MV-4-11 (cell line): ENCODE data around the gene CCDC13.

Experiments
- DNase-seq: peaks from one replicate; lab custom pipeline; 2025; lab: John Stamatoyannopoulos, UW

Gene CCDC13

DNA sequence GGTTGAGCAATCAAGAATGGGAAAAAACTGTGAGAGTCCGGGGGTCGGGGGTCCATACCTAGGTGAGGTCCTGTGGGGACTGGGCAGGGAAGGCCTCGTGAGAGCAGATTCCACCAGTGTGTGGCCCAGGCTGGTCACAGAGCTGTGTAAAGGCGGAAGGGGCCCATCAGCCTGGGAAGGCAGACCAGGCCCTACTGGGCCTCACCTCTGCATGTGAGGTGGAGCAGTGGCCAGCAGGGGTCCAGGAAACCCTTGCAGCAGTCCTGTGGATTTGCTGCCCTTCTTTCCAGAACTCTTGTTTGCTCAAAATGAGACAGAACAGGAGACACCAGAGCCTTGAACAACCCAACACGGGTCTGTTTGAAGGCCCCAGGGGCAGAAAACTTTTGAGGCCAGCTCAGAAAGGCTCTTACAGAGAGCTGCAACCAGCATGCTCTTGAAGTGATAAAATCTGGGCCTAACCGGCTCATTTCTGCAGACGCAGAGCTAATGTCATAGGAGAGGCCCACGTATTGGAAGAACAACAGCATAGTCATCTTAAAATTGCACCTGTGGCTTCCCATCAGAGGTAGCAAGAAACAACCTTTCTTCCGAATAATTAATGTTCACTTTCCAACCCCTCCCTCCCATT lies 40.1 kb downstream of the CCDC13 start:
- DNase-seq, result no peak

DNA sequence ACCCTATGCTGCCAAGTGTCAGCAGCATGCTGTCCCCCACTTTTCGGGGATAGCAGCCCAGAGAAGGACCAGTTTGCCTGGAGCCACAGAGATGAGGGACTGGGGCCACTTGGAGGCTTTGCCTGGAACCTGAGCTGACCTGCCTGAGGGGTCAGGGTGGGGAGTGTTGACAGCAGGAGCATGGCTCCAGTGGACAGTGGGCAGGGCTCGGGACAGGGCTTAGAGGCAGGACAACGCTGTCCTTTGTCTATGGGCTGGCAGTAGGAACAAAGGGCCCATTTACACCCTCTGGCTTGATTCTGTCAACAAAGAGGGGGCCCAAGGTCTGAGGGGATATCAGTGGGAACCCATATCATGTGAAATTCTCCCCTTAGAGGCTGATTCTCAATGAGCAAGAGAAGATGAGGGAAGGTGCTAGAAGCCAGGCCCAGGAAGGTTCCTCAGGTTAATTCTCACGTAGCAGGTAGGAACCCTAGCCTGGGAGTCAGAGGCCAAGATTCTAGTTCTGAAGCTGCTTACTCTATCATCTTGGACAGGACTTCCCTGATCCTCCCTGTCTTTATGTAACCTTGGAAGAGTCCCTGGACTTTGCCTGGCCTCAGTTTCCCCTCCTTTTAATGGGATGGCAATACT lies 40.7 kb downstream of the CCDC13 start:
- no peak for DNase-seq

DNA sequence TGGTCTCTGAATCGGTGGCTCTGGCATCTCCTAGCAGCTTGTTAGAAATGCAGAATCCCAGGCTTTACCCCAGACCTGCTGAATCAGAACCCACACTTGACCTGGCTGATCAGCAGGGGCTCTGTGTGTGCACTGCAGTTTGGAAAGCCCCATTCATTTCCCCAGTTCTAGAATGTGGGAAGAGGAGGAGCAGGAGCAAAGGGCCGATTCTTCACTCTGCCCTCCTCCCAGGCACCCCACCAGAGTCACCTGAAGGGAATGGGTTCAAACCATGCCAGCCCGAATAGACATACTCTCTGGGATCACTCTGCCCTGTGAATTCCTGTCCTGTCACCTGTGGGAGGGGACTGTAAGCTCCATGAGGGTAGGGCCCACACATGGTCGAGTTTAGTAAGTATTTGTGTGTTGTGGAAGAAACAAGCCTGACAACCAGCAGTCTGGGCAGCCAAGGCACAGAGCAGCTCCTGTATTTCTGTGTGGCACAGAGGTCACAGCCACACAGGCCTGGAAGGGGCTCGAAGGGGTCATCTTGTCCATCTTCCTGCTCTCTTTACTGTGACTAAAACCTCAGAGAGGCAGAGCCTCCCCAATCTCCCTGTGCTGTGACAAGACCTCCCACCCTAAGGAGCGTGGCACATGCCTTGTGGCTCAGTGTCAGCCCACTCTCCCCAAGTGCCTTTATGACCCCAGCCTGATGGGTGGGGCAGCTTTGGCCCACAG lies 41.4 kb downstream of the CCDC13 start:
- no peak for DNase-seq

DNA sequence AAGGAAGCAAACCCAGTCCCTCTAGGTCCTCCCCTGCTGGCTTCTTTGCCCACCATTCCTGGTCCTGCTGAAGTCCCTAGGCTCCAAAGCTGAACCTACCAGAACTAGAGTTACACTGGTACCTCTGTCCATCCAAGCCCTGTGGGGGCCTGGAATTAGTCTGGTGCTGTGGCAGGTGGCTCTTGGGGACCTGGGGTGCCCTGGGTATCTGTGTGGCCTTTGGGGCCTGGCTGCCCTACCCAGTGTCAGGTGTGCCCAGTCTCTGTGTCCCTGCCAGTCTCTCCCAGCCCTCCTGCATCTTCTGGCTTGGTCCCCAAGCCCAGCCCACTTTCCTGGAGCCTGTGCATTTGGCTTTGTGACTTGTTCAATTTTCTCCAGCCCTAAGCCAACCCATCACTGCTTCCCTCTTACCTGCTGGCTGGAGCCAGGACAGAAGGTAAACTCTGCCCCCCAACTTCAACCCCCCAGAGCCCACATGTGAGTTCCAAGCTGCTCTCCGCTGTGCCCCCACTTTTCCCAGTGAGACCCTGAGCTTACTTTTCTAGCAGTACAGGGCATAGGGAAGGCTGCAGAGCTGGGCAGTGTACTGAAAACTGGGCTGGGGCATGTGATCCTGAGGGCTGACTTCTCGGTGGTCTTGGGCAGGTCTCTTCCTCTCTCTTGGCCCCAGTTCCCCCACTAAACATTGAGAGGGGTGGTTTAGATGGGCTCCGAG lies 42.2 kb downstream of the CCDC13 start:
- no peak for DNase-seq

DNA sequence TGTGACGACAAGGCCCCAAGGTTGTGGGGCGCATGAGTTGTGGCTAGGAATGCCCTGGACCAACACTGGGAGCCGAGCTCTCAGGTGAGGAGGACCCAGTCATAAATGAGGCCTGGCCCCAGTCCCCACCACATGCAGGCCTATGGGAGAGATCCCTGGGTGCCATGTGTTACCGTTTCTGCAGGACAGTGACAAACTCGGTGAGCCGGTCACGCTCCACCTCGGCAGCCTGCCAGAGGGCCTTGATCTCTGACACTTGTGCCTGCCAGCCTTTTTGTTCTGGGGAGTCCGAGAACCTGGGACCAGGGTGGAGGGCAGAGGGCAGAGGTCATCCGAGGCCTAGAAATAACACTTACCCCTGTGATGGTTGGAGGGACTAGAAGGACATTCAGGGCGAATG lies 42.8 kb downstream of the CCDC13 start:
- no peak for DNase-seq

DNA sequence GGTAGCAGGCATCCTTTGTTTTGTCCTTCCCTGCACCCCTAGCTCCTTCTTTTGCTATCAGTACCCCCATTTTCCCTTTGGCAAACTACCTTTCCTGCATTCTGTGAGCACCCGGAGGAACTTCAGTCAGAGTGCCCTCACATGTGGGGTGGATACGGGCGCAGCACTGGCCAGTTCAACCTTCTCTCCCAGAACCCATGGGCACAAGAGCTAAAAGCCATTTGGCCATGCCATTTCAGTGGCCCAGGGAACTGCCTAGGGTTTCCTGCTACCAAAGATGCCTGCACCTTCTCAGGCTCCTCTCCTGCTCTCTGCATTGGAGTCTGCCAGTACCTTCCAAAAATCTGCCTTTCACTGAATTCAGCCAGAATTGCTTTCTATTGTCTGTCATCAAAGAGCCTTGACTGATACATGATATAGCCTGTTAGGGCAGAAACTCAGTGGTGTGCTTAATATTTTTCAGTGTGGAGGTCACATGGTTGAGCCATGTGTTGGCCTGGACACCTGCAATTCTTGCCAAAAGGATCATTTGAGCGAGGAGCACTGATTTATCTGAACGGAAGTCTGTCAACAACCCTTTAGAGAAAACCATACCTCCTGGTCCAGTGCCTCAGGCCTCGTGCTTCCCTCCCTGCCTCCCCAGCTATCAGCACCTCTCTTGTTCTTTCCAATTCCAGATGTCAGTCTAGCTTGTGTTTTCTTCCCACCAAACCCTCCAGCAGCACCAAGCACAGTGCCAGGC lies 43.5 kb downstream of the CCDC13 start:
- DNase-seq, result no peak

DNA sequence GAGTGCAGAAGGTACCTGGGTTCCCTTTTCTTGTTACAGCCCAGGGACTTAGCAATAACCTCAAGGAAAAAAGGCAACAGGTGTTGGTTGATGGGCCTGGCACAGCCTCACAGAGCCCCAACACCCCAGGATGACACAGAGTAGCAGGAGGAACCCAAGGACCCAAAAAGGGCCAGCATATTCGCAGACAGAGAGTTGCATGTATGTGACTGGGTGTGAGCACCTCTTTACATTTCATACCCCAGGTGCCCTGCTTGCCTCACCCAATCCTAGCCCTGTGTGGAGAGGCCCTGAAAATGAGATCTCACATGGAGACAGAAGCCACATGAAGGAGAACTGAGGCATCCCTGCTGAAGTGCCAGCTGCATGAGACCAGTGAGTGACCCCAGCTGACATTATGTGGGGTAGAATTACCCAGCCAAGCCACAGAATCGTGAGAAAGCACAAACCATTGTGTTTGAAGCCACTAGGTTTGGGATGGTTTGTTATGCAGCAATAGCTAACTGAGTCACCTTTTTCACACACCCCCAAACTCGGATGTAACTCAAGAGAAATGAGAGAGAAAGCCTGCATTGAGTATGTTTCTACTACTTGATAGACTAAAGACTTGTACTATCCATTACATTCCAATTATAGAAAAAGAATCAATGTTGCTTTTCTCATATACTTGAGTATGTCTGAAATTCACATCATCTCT lies 44.2 kb downstream of the CCDC13 start:
- DNase-seq, result no peak

DNA sequence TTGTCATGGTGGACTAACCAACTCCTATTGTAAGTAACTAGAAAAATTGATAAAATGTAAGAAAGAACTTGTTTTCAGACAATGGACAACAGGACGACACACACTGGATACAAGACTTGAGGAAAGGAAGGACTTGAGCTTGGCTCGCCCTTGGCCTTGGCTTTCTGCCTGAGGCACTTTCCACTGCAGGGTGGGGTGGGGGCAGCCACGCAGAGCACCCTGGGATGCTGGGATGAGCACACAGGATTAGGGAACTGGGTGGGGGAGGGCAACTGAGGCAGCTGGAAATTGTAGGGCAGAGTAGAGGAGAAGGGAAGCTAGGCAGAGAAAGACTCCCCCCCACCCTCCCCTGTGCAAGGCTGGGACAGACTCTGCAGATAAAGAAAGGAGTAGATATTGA lies 45.0 kb downstream of the CCDC13 start:
- DNase-seq, result no peak

DNA sequence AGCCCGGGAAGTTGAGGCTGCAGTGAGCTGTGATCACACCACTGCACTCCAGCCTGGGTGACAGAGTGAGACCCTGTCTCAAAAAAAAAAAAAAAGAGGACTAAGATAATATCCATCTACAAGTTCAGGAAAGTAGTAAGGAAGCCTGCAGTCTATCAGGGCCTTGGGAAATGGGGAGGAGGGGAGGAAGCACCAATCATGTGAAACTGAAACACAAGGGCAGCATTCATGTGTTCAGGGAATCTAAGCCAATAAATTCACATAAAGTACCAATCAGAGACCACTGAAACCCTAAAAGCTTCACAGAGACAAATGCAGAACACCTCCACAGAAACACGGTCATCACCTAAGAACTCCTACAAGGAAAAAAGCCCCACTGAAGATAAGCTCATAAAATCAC lies 47.6 kb downstream of the CCDC13 start:
- no peak for DNase-seq

DNA sequence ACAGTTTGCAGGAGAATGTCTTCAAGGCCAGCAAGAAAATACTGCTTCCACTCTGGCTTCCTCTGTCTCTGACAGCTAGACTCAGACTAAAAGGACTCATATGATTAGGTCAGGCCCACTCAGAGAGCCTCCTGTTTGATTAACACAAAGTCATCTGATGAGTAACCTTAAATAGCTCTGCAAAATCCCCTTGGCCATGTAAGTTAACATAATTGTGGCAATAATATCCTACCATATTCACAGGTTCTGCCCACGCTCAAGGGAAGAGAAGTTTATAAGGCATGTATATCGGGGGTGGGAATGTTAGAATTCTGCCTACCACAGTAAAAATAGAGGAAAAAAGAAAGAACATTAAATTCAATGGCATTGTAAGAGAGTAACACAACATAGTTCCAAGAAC lies 49.8 kb downstream of the CCDC13 start:
- no peak for DNase-seq
